Trophoblast cell (in vitro differentiated cells and primary cell): Measurements from ENCODE around the gene DQX1.

Experiments
- DNase-seq, 2 donors: peaks; one replicate each; pipeline ENCODE4 v3.0.0-alpha.2; 2016
- H2AFZ ChIP-seq: 2 replicates; pipeline ENCODE4 v1.6.1; 2013; ENCODE audit warnings: low read length, moderate library complexity, mild to moderate bottlenecking; ENCODE audit not compliant: insufficient read depth, poor library complexity
- H2AK5ac ChIP-seq: 2 replicates; pipeline ENCODE4 v1.6.1; 2013; ENCODE audit warnings: mild to moderate bottlenecking, low read length
- H2BK120ac ChIP-seq: 2 replicates; pipeline ENCODE4 v1.6.1; 2013; ENCODE audit warnings: low read length, mild to moderate bottlenecking, moderate library complexity; ENCODE audit not compliant: insufficient read depth, poor library complexity
- H2BK12ac ChIP-seq: 2 replicates; pipeline ENCODE4 v1.6.1; 2013; ENCODE audit warnings: mild to moderate bottlenecking, low read length, moderate library complexity
- H2BK5ac ChIP-seq: 2 replicates; pipeline ENCODE4 v1.6.1; 2013; ENCODE audit warnings: low read length, low read depth, moderate library complexity, mild to moderate bottlenecking; ENCODE audit not compliant: poor library complexity
- H3K14ac ChIP-seq: 2 replicates; pipeline ENCODE4 v1.6.1; 2013; ENCODE audit warnings: mild to moderate bottlenecking, low read length
- H3K18ac ChIP-seq: 2 replicates; pipeline ENCODE4 v1.6.1; 2013; ENCODE audit warnings: mild to moderate bottlenecking, low read length
- H3K23ac ChIP-seq: 2 replicates; pipeline ENCODE4 v1.6.1; 2013; ENCODE audit warnings: low read length
- H3K27ac ChIP-seq: 2 replicates; pipeline ENCODE4 v1.5.1; 2013; ENCODE audit warnings: low read depth, mild to moderate bottlenecking, inconsistent platforms, low read length, moderate library complexity
- H3K27me3 ChIP-seq: 2 replicates; pipeline ENCODE4 v1.6.1; 2013; ENCODE audit warnings: inconsistent platforms, mild to moderate bottlenecking, low read length, moderate library complexity; ENCODE audit not compliant: insufficient read depth
- H3K36me3 ChIP-seq, 2 experiments: 1 replicate in 1 of 2; 2 replicates in 1 of 2; pipeline ENCODE4 v1.6.1; 2013; ENCODE audit warnings: low read length in 2 of 2, mild to moderate bottlenecking in 2 of 2, moderate library complexity in 1 of 2; ENCODE audit not compliant: insufficient read depth in 2 of 2, control insufficient read depth in 1 of 2
- H3K4ac ChIP-seq: 2 replicates; pipeline ENCODE4 v1.6.1; 2013; ENCODE audit warnings: low read depth, mild to moderate bottlenecking, low read length, moderate library complexity
- H3K4me1 ChIP-seq, 2 experiments: 1 replicate in 1 of 2; 2 replicates in 1 of 2; pipeline ENCODE4 v1.6.1; 2013; ENCODE audit warnings: low read length in 2 of 2, mild to moderate bottlenecking in 2 of 2, moderate library complexity in 1 of 2; ENCODE audit not compliant: insufficient read depth in 2 of 2, control insufficient read depth in 1 of 2
- H3K4me2 ChIP-seq: 2 replicates; pipeline ENCODE4 v1.6.1; 2013; ENCODE audit warnings: inconsistent platforms, mild to moderate bottlenecking, low read length, moderate library complexity
- H3K4me3 ChIP-seq: 2 replicates; pipeline ENCODE4 v1.5.1; 2013; ENCODE audit warnings: mild to moderate bottlenecking, low read depth, low read length, inconsistent platforms
- H3K79me1 ChIP-seq: one replicate; pipeline ENCODE4 v1.6.1; 2013; ENCODE audit warnings: low read length
- H3K79me2 ChIP-seq: 2 replicates; pipeline ENCODE4 v1.6.1; 2013; ENCODE audit warnings: low read length, mild to moderate bottlenecking; ENCODE audit not compliant: control insufficient read depth, insufficient read depth, poor library complexity
- H3K9ac ChIP-seq: 2 replicates; pipeline ENCODE4 v1.6.1; 2013; ENCODE audit warnings: mild to moderate bottlenecking, low read length
- H3K9me3 ChIP-seq: 2 replicates; pipeline ENCODE4 v1.6.1; 2013; ENCODE audit warnings: low read depth, mild to moderate bottlenecking, control low read depth, inconsistent platforms, low read length; ENCODE audit not compliant: insufficient read depth
- H4K12ac ChIP-seq: 2 replicates; pipeline ENCODE4 v1.6.1; 2013; ENCODE audit warnings: low read depth, mild to moderate bottlenecking, low read length, moderate library complexity
- H4K8ac ChIP-seq: 2 replicates; pipeline ENCODE4 v1.6.1; 2013; ENCODE audit warnings: low read depth, mild to moderate bottlenecking, low read length, moderate library complexity
- H4K91ac ChIP-seq: one replicate; pipeline ENCODE4 v1.6.1; 2013; ENCODE audit warnings: low read depth, mild to moderate bottlenecking, low read length, moderate library complexity
- WGBS: extraction: QIAGEN DNeasy Blood & Tissue Kit; methylation state at CpG from one replicate; pipeline ENCODE4 v1.1.7; 2013; ENCODE audit warnings: missing lambda C conversion rate; ENCODE audit not compliant: insufficient read length, insufficient coverage; ENCODE audit errors: extremely low coverage; 5-methylcytosine and 5-hydroxymethylcytosine counted together

DQX1 gene

DNA sequence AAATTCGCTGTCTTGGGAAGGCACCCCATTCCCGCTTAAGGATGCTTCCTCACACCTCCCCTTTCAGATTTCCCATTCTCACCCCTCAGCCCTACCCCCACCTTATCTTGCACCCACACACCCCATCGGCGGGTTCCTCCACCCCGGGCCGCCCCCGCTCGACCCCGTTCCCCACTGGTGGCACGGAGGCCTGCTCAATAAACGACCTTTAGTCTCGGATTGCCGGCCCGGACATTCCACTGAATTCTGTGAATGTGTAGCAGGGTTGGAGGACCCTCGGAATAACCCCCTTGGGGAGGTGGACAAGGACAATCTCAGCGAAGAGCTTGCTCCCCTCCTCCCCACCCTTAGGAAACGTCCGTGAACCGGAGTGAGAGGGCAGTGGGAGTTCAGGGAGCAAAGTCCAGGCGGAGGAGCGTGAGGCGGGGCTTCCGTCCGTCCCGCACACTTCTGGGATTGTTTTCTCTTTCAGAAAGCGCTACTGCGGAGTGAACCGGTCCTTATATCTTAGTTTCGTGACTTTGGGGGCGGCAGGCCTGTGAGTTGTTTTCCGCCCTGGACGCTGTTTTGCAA, 23.8 kb downstream of the DQX1 start:
- Histone ChIP-seq H3K18ac (peak overlapping the region; percentile 49), H3K23ac (no peak overlapping the region), H3K27me3 (peaks cover 67% of the 10 kb centered on the region), H3K4me3 (peak overlapping the region; percentile 68), H2BK5ac (no peak overlapping the region), H3K4me2 (peak overlapping the region; percentile 87), H4K12ac (peak overlapping the region; percentile 92), H3K14ac (peak overlapping the region; percentile 86), H4K91ac (peak overlapping the region; percentile 69), H3K4ac (no peak overlapping the region), H2BK120ac (no peak overlapping the region), H3K27ac (no peak overlapping the region), H2AK5ac (no peak overlapping the region), H3K79me2 (peaks cover 11% of the 10 kb centered on the region), H3K9me3 (peaks cover 4% of the 10 kb centered on the region), H3K9ac (no peak overlapping the region), H3K4me1 (peaks cover 37 to 40% of the 10 kb centered on the region in 2 experiments), H2BK12ac (no peak overlapping the region), H2AFZ (peak overlapping the region; percentile 61), H3K36me3 (peaks cover 8 to 11% of the 10 kb centered on the region in 2 experiments), H4K8ac (peak overlapping the region; percentile 94), H3K79me1 (peaks cover 24% of the 10 kb centered on the region)
- peak in 1 of 2 donors; percentile 50 for DNase-seq
- no CpG with 5 or more reads among the region's 32 CpGs for WGBS

DNA sequence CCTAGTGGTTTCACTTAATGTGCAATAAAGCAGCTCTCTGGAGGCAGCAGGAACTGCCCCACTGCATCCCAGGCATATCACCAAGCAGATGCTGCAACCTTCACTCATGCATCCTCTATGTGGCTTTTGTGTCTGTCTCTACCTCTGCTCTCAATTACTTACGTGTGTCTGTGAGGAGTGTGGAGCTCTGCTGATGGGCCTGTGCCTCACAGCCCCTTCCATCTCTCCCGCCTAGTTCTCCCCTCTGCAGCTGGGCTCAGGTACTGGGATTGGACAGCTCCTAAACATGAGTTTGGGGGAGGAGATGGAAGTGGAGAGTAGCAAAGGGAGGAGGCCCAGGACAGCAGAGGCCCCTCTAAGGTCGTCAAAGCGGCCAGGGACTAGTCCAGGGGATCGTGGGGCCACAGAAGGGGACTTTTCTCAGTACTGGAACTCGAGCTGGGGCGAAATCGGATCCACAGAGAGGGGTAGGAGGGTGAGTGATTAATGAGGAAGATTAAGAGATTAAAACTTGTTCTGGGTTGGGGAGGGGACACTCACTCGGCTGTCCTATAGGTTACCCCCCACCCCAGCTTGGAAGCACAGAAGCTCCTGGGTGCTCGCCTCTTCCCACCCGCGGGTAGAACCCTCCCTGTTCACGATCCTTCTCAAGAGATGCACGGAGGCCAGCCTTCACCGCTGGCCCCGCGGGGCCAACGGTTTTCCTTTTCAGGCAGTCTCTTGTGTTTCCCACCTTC, 24.5 kb downstream of the DQX1 start:
- peaks cover 8% of the 10 kb centered on the region for H3K79me2 ChIP-seq
- no peak overlapping the region for H3K14ac ChIP-seq
- H3K27me3 ChIP-seq, result peaks cover 67% of the 10 kb centered on the region
- H3K4me1 ChIP-seq, result peaks cover 33 to 34% of the 10 kb centered on the region in 2 experiments
- H4K12ac ChIP-seq, result no peak overlapping the region
- no peak overlapping the region for H3K4me3 ChIP-seq
- DNase-seq, result no peak
- H2BK12ac ChIP-seq, result no peak overlapping the region
- H3K27ac ChIP-seq, result no peak overlapping the region
- H3K23ac ChIP-seq, result no peak overlapping the region
- no peak overlapping the region for H3K9ac ChIP-seq
- no peak overlapping the region for H4K8ac ChIP-seq
- H3K18ac ChIP-seq, result no peak overlapping the region
- WGBS, result no CpG with 5 or more reads among the region's 18 CpGs
- no peak overlapping the region for H4K91ac ChIP-seq
- H2BK120ac ChIP-seq, result no peak overlapping the region
- H2AFZ ChIP-seq, result no peak overlapping the region
- H2BK5ac ChIP-seq, result no peak overlapping the region
- no peak overlapping the region for H3K4ac ChIP-seq
- peaks cover 19% of the 10 kb centered on the region for H3K79me1 ChIP-seq
- no peak overlapping the region for H2AK5ac ChIP-seq
- H3K9me3 ChIP-seq, result peaks cover 4% of the 10 kb centered on the region
- H3K4me2 ChIP-seq, result no peak overlapping the region
- H3K36me3 ChIP-seq, result peaks cover 8 to 11% of the 10 kb centered on the region in 2 experiments

DNA sequence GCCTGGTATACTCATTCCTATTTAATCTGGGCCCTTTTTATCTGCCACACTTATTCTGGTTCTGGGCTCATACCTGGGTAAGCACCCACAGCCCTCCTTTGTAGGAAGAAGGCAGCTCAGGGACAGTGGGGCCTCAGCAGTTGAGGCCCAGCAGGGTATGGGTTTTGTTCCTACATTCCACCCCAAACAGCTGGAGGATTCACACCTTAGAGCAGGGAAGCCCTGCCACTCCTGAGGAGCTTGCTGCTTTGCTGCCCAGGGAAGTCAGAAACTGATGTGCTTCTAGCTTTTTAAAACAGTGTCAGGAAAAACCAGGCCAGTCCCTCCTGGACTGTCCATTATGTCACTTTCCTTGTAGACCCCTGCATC, 25.5 kb downstream of the DQX1 start:
- Histone ChIP-seq H2BK12ac (no peak overlapping the region), H3K79me1 (peaks cover 19% of the 10 kb centered on the region), H2AK5ac (no peak overlapping the region), H3K79me2 (peaks cover 8% of the 10 kb centered on the region), H4K12ac (no peak overlapping the region), H3K18ac (no peak overlapping the region), H3K23ac (no peak overlapping the region), H3K36me3 (peaks cover 3 to 5% of the 10 kb centered on the region in 2 experiments), H3K4me2 (no peak overlapping the region), H4K8ac (no peak overlapping the region), H3K4me1 (peaks cover 29% of the 10 kb centered on the region in 2 experiments), H2BK5ac (no peak overlapping the region), H3K9me3 (peaks cover 2% of the 10 kb centered on the region), H3K4ac (no peak overlapping the region), H3K27me3 (peaks cover 67% of the 10 kb centered on the region), H3K27ac (no peak overlapping the region), H3K4me3 (no peak overlapping the region), H2BK120ac (no peak overlapping the region), H2AFZ (no peak overlapping the region), H3K9ac (no peak overlapping the region), H4K91ac (no peak overlapping the region), H3K14ac (no peak overlapping the region)
- no peak for DNase-seq

DNA sequence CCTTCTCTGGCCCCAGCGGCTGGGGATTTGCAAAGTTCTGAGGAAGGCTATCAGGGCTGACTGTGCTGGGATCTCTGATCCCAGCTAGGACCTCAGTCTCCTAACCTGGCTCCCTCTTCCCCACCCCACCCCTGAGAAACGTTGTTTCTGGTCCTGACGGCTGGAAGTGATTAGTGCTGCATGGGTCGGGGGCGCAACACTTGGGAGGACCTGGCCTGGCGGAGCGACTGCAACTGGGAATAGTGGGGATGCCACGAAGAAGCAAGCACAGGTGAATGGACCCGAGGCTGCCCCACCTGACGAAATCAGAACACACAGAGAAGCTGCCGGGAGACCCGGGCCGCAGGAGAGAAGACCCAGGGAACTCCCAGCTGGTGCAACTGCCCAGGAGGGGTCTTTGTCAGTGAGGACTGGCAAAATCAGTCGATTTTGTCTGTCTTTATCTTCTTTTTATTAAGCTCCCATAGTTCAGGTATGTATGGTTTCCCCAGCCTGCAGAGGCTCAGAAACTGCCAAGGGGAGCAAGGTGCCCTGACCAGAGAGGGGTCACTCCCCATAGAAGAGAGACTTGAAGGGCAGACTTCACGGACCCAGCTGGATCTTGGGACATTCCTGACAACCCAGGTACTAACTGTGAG, 26.0 kb downstream of the DQX1 start:
- Histone ChIP-seq H4K8ac (no peak overlapping the region), H3K27me3 (peaks cover 67% of the 10 kb centered on the region), H3K27ac (no peak overlapping the region), H4K12ac (no peak overlapping the region), H3K14ac (no peak overlapping the region), H3K79me2 (peaks cover 8% of the 10 kb centered on the region), H2BK5ac (no peak overlapping the region), H3K4me3 (no peak overlapping the region), H3K23ac (no peak overlapping the region), H3K79me1 (peaks cover 19% of the 10 kb centered on the region), H2AFZ (no peak overlapping the region), H2AK5ac (no peak overlapping the region), H2BK12ac (no peak overlapping the region), H3K9me3 (peaks cover 2% of the 10 kb centered on the region), H3K9ac (no peak overlapping the region), H3K18ac (no peak overlapping the region), H3K4me2 (no peak overlapping the region), H3K36me3 (peaks cover 0 to under 1% of the 10 kb centered on the region in 2 experiments), H3K4ac (no peak overlapping the region), H2BK120ac (no peak overlapping the region), H4K91ac (no peak overlapping the region), H3K4me1 (peaks cover 29% of the 10 kb centered on the region in 2 experiments)
- DNase-seq, result no peak
- no CpG with 5 or more reads among the region's 15 CpGs for WGBS
